Measurements from ENCODE around the gene ARHGAP26.

- TF ChIP-seq CTCF (IDR thresholded peaks at IDR 0.05) (no peak), POLR2A (IDR thresholded peaks at IDR 0.05; ENCODE audit: low read depth) (no peak), POLR2AphosphoS5 (IDR thresholded peaks at IDR 0.05) (no peak), EP300 (IDR thresholded peaks at IDR 0.05) (no peak)
These were observed 14.3 kb downstream of the ARHGAP26 start for GRCh38 chr5:142784401-142784955.
